ENCODE data around the gene SP2. TPM values are rescaled to one million over a fixed set of nuclear protein-coding genes. Genes with fewer than 3 reads are reported as not detected.
A peak's percentile ranks its signal among the peaks of the same experiment; 100 is the strongest.

SP2 gene
- total RNA-seq, 1 experiment from 2014 or later, result 3.9 TPM

DNA sequence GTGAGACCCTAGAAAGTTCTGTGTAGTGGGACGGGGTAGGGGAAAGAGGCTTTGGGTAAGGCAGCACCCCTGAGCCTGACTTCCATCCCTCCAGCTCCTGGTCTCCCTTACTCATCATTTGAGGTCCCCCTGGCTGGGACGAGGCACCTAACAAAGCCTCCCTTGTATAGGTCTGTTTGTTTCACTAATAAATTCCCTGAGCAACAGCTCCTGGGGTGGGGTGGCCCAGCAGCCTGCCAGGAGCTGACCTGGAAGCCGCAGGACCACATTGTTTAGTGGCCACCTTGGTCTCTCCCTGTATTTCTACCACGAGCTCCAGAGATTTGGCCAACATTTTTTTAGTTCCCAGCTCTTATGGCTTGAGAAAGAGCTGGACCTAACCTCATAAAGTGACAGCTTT lies 54.4 kb downstream of the SP2 start:
- no peaks in the 10 kb centered on the region for H3K9me3 ChIP-seq (ENCODE audit: low read length)
- ChIA-PET POLR2A (ENCODE audit: unreplicated experiment) (interaction anchor here (0.7 to 3.3 kb wide), 2 partner anchors 18 to 20 kb away, joined by 3 to 30 read pairs; partner anchors contain the start of gene CDK5RAP3), CTCF (interaction anchor here (0.7 to 3.4 kb wide), 5 partner anchors 17 to 673 kb away, joined by 3 to 60 read pairs (median 5); partner anchors contain the start of gene CDK5RAP3)
- H3K4me3 ChIP-seq (ENCODE audit: low read length), result no peak overlapping the region
- peak overlapping the region; percentile 82; the same call in 1 of the 2 replicates for H3K9ac ChIP-seq (ENCODE audit: low read length)
- H3K9me2 ChIP-seq (replicated peaks; ENCODE audit: low read length), result no peaks in the 10 kb centered on the region
- peaks cover 10% of the 10 kb centered on the region for H3K36me3 ChIP-seq (ENCODE audit: low read depth, low read length)
- DNase-seq (peak; percentile 32), ATAC-seq (no peak)
- no TSS peak for BruUV-seq (replicated peaks)
- H3K27ac ChIP-seq (ENCODE audit: low read length), result peak overlapping the region; percentile 96
- H3K27me3 ChIP-seq (ENCODE audit: low read length), result no peaks in the 10 kb centered on the region
- H4K20me1 ChIP-seq (ENCODE audit: low read length), result no peaks in the 10 kb centered on the region
- peaks cover 34% of the 10 kb centered on the region for H3K4me1 ChIP-seq (ENCODE audit: insufficient read depth, low read length)
- peaks cover 4% of the 10 kb centered on the region; the same call in 1 of the 2 replicates for H3K79me2 ChIP-seq (ENCODE audit: low read length)
- H2AFZ ChIP-seq (ENCODE audit: low read length), result no peak overlapping the region
- H3K4me2 ChIP-seq (ENCODE audit: low read length), result no peak overlapping the region
- TF ChIP-seq EZH2 (IDR thresholded peaks at IDR 0.05; ENCODE audit: low read length, unreplicated experiment), result no peak
- TF ChIP-seq CTCF (conservative IDR thresholded peaks at IDR 0.05; ENCODE audit: low read depth, low read length), result no peak
- TF ChIP-seq EZH2phosphoT487 (IDR thresholded peaks at IDR 0.05; ENCODE audit: borderline replicate concordance, low read length), result no peak
- H3F3A ChIP-seq (ENCODE audit: low read length, unreplicated experiment), result peaks cover 7% of the 10 kb centered on the region
- intact Hi-C loops (cut with micrococcal nuclease), result no loop called here

- Histone ChIP-seq H3K9ac (ENCODE audit: low read length) (no peak overlapping the region), H3F3A (ENCODE audit: low read length, unreplicated experiment) (peaks cover 7% of the 10 kb centered on the region), H2AFZ (ENCODE audit: low read length) (no peak overlapping the region), H3K9me2 (replicated peaks; ENCODE audit: low read length) (no peaks in the 10 kb centered on the region), H3K79me2 (ENCODE audit: low read length) (peaks cover 4% of the 10 kb centered on the region; the same call in 1 of the 2 replicates), H3K27ac (ENCODE audit: low read length) (no peak overlapping the region), H3K4me2 (ENCODE audit: low read length) (no peak overlapping the region), H3K27me3 (ENCODE audit: low read length) (no peaks in the 10 kb centered on the region), H3K4me3 (ENCODE audit: low read length) (no peak overlapping the region), H3K4me1 (ENCODE audit: insufficient read depth, low read length) (peaks cover 42% of the 10 kb centered on the region), H4K20me1 (ENCODE audit: low read length) (no peaks in the 10 kb centered on the region), H3K36me3 (ENCODE audit: low read depth, low read length) (peaks cover 3% of the 10 kb centered on the region), H3K9me3 (ENCODE audit: low read length) (no peaks in the 10 kb centered on the region)
- intact Hi-C loops (cut with micrococcal nuclease), result no loop called here
- no peak for DNase-seq
- POLR2A ChIA-PET (ENCODE audit: unreplicated experiment), result no interaction called here
- CTCF ChIA-PET, result no interaction called here
- TF ChIP-seq CTCF (conservative IDR thresholded peaks at IDR 0.05; ENCODE audit: low read depth, low read length) (no peak), EZH2 (IDR thresholded peaks at IDR 0.05; ENCODE audit: low read length, unreplicated experiment) (no peak), EZH2phosphoT487 (IDR thresholded peaks at IDR 0.05; ENCODE audit: borderline replicate concordance, low read length) (no peak)
- no TSS peak for BruUV-seq (replicated peaks)
- no peak for ATAC-seq
Observed at GRCh38 chr17:47952171-47953021, 56.4 kb downstream of the SP2 start.

GRCh38 chr17:47953909-47954308 lies 57.9 kb downstream of the SP2 start:
- Histone ChIP-seq H3K27ac (ENCODE audit: low read length) (no peak overlapping the region), H3K9me3 (ENCODE audit: low read length) (no peaks in the 10 kb centered on the region), H3K27me3 (ENCODE audit: low read length) (no peaks in the 10 kb centered on the region), H3K9ac (ENCODE audit: low read length) (no peak overlapping the region), H3K36me3 (ENCODE audit: low read depth, low read length) (no peaks in the 10 kb centered on the region; the same call in 1 of the 2 replicates), H3K4me3 (ENCODE audit: low read length) (no peak overlapping the region), H3K4me1 (ENCODE audit: insufficient read depth, low read length) (peaks cover 42% of the 10 kb centered on the region), H2AFZ (ENCODE audit: low read length) (no peak overlapping the region), H3K4me2 (ENCODE audit: low read length) (no peak overlapping the region), H3F3A (ENCODE audit: low read length, unreplicated experiment) (no peaks in the 10 kb centered on the region), H3K79me2 (ENCODE audit: low read length) (no peaks in the 10 kb centered on the region), H4K20me1 (ENCODE audit: low read length) (no peaks in the 10 kb centered on the region), H3K9me2 (replicated peaks; ENCODE audit: low read length) (no peaks in the 10 kb centered on the region)
- DNase-seq (no peak), ATAC-seq (no peak)
- intact Hi-C loops (cut with micrococcal nuclease), result no loop called here
- CTCF ChIA-PET, result interaction anchor here (0.6 kb wide), 1 partner anchor 60 kb away, joined by 6 read pairs; no protein-coding TSS in a partner anchor
- TF ChIP-seq EZH2 (IDR thresholded peaks at IDR 0.05; ENCODE audit: low read length, unreplicated experiment) (no peak), CTCF (conservative IDR thresholded peaks at IDR 0.05; ENCODE audit: low read depth, low read length) (no peak; the same call in 1 of the 2 replicates), EZH2phosphoT487 (IDR thresholded peaks at IDR 0.05; ENCODE audit: borderline replicate concordance, low read length) (no peak)
- no TSS peak for BruUV-seq (replicated peaks)
- POLR2A ChIA-PET (ENCODE audit: unreplicated experiment), result no interaction called here
